H1 (cell line): ENCODE data around the gene CALM3. TPM values are rescaled to one million over a fixed set of nuclear protein-coding genes. Genes with fewer than 3 reads are reported as not detected.
"Not testable (repeated sequence)": the region's sequence is repeated elsewhere in the genome, so short reads cannot be mapped to it uniquely, and the experiment has no call there.

Experiments used
- CTCF ChIA-PET: fragments of 300-600 bp; sonication (Branson Sonifier 250); formaldehyde crosslinking; loops from one replicate; lab custom pipeline; 2021; ENCODE audit not compliant: partially characterized antibody; lab: Charles Lee
- POLR2A ChIA-PET: fragments of 300-600 bp; sonication (Branson Sonifier 250); formaldehyde crosslinking; loops from one replicate; lab custom pipeline; 2021; ENCODE audit warnings: inconsistent platforms; ENCODE audit not compliant: partially characterized antibody; lab: Charles Lee
- DNase-seq, 2 experiments: peaks; one replicate each; pipeline versions ENCODE4 v3.0.0 to v3.0.0-alpha.2; 2010 to 2022; ENCODE audit warnings: low spot score in 2 of 2, low read depth in 1 of 2, mixed read lengths in 1 of 2
- FAIRE-seq: peaks from 2 replicates; lab custom pipeline; 2011; peaks lifted over from hg19 to GRCh38; lab: Jason Lieb, UNC
- H2AFZ ChIP-seq: 2 replicates; pipeline ENCODE4 v1.8.1; 2012; ENCODE audit warnings: low read length, inconsistent platforms
- H2AK5ac ChIP-seq: 2 replicates; pipeline ENCODE4 v1.6.1; 2013; ENCODE audit warnings: low read depth, low read length
- H2BK120ac ChIP-seq: replicated peaks from 2 replicates; pipeline ENCODE3; 2013; ENCODE audit warnings: low read depth, low read length, inconsistent platforms
- H2BK12ac ChIP-seq: 2 replicates; pipeline ENCODE4 v1.6.1; 2013; ENCODE audit warnings: low read depth, low read length
- H2BK15ac ChIP-seq: 2 replicates; pipeline ENCODE4 v1.6.1; 2013; ENCODE audit warnings: low read length
- H2BK20ac ChIP-seq: 2 replicates; pipeline ENCODE4 v1.6.1; 2013; ENCODE audit warnings: low read length
- H2BK5ac ChIP-seq: 2 replicates; pipeline ENCODE4 v1.6.1; 2013; ENCODE audit warnings: low read depth, low read length
- H3K14ac ChIP-seq: 2 replicates; pipeline ENCODE4 v1.6.1; 2013; ENCODE audit warnings: inconsistent platforms; ENCODE audit not compliant: insufficient read length
- H3K18ac ChIP-seq: 2 replicates; pipeline ENCODE4 v1.6.1; 2013; ENCODE audit warnings: low read length; ENCODE audit errors: extremely low read depth
- H3K23ac ChIP-seq: 2 replicates; pipeline ENCODE4 v1.6.1; 2013; ENCODE audit warnings: inconsistent platforms; ENCODE audit not compliant: insufficient read length
- H3K23me2 ChIP-seq: 2 replicates; pipeline ENCODE4 v1.6.1; 2013; ENCODE audit warnings: low read depth, low read length
- H3K27ac ChIP-seq: 2 replicates; pipeline ENCODE4 v1.6.1; 2011; ENCODE audit warnings: low read depth, low read length, inconsistent platforms
- H3K27me3 ChIP-seq, 4 experiments: replicated peaks in 1 of 4; 1 replicate in 1 of 4; 2 replicates in 3 of 4; pipeline versions ENCODE4 v1.6.1 to v1.8.1; 2011 to 2013; ENCODE audit warnings: low read length in 3 of 4, mild to moderate bottlenecking in 3 of 4, inconsistent platforms in 2 of 4, mixed read lengths in 2 of 4, moderate library complexity in 1 of 4; ENCODE audit not compliant: control insufficient read depth in 3 of 4, insufficient read depth in 3 of 4; ENCODE audit errors: extremely low read depth in 1 of 4
- H3K36me3 ChIP-seq, 4 experiments: 2 replicates each; pipeline versions ENCODE4 v1.6.1 to v1.8.1; 2011 to 2013; ENCODE audit warnings: mild to moderate bottlenecking in 4 of 4, low read length in 3 of 4, moderate library complexity in 2 of 4, control low read depth in 1 of 4, inconsistent platforms in 1 of 4; ENCODE audit not compliant: insufficient read depth in 4 of 4, control insufficient read depth in 2 of 4
- H3K4ac ChIP-seq: replicated peaks from 2 replicates; pipeline ENCODE3; 2013; ENCODE audit warnings: low read length, low read depth, mixed read lengths, inconsistent platforms; ENCODE audit not compliant: insufficient read length
- H3K4me1 ChIP-seq, 4 experiments: replicated peaks in 1 of 4; 1 replicate in 1 of 4; 2 replicates in 3 of 4; pipeline versions ENCODE4 v1.6.1 to v1.8.1; 2011 to 2013; ENCODE audit warnings: low read length in 3 of 4, inconsistent platforms in 2 of 4, mixed read lengths in 1 of 4; ENCODE audit not compliant: insufficient read depth in 4 of 4, control insufficient read depth in 3 of 4
- H3K4me2 ChIP-seq, 2 experiments: 2 replicates each; pipeline versions ENCODE4 v1.6.1 to v1.8.1; 2011 to 2013; ENCODE audit warnings: low read depth in 2 of 2, low read length in 2 of 2, control low read depth in 1 of 2, inconsistent platforms in 1 of 2, mild to moderate bottlenecking in 1 of 2; ENCODE audit not compliant: insufficient read depth in 1 of 2
- H3K4me3 ChIP-seq, 4 experiments: fragments of 200-600, 300-600 bp in 1 of 4; sonication (generic), shearing (Covaris generic), sonication (Bioruptor Twin) in 1 of 4; 2 replicates each; pipeline versions ENCODE4 v1.5.1 to v1.8.1; 2011 to 2016; ENCODE audit warnings: low read length in 4 of 4, low read depth in 3 of 4, control low read depth in 2 of 4, inconsistent platforms in 2 of 4, mild to moderate bottlenecking in 2 of 4, mixed read lengths in 1 of 4, moderate library complexity in 1 of 4; ENCODE audit not compliant: insufficient read depth in 2 of 4; ENCODE audit errors: extremely low read depth in 1 of 4
- H3K56ac ChIP-seq: replicated peaks from 2 replicates; pipeline ENCODE3; 2013; ENCODE audit warnings: low read depth, mild to moderate bottlenecking, mixed read lengths, low read length, inconsistent platforms; ENCODE audit not compliant: insufficient read length
- H3K79me1 ChIP-seq: 2 replicates; pipeline ENCODE4 v1.6.1; 2013; ENCODE audit warnings: low read depth, low read length, control low read depth
- H3K79me2 ChIP-seq, 2 experiments: 2 replicates each; pipeline versions ENCODE4 v1.6.1 to v1.8.1; 2012 to 2013; ENCODE audit warnings: low read length in 2 of 2, mild to moderate bottlenecking in 2 of 2, inconsistent platforms in 1 of 2; ENCODE audit not compliant: insufficient read depth in 2 of 2, control insufficient read depth in 1 of 2
- H3K9ac ChIP-seq, 4 experiments: replicated peaks in 1 of 4; 1 replicate in 1 of 4; 2 replicates in 3 of 4; pipeline versions ENCODE4 v1.6.1 to v1.8.1; 2011 to 2013; ENCODE audit warnings: low read depth in 3 of 4, low read length in 3 of 4, control low read depth in 2 of 4, mild to moderate bottlenecking in 2 of 4, moderate library complexity in 2 of 4, inconsistent platforms in 1 of 4; ENCODE audit errors: extremely low read depth in 1 of 4
- H3K9me3 ChIP-seq, 2 experiments: 2 replicates each; pipeline versions ENCODE4 v1.6.1 to v1.8.1; 2012 to 2013; ENCODE audit warnings: mild to moderate bottlenecking in 2 of 2, moderate library complexity in 2 of 2, control low read depth in 1 of 2, inconsistent platforms in 1 of 2, low read depth in 1 of 2, low read length in 1 of 2, mixed read lengths in 1 of 2; ENCODE audit not compliant: insufficient read depth in 2 of 2
- H4K20me1 ChIP-seq, 2 experiments: replicated peaks in 1 of 2; 2 replicates each; pipeline versions ENCODE3 to v1.8.1; 2011 to 2013; ENCODE audit warnings: inconsistent platforms in 2 of 2, low read length in 2 of 2, mild to moderate bottlenecking in 1 of 2; ENCODE audit not compliant: insufficient read depth in 2 of 2, control insufficient read depth in 1 of 2
- H4K5ac ChIP-seq: 2 replicates; pipeline ENCODE4 v1.6.1; 2013; ENCODE audit warnings: low read length, low read depth, mixed read lengths, inconsistent platforms; ENCODE audit not compliant: insufficient read length
- H4K8ac ChIP-seq: 2 replicates; pipeline ENCODE4 v1.8.0; 2013; ENCODE audit warnings: mild to moderate bottlenecking, moderate library complexity, low read length, inconsistent platforms; ENCODE audit not compliant: insufficient read depth; ENCODE audit errors: extremely low read depth
- H4K91ac ChIP-seq: replicated peaks from 2 replicates; pipeline ENCODE3; 2013; ENCODE audit warnings: low read length, mixed read lengths, inconsistent platforms; ENCODE audit not compliant: insufficient read length
- WGBS, 2 experiments: shearing (Covaris generic) in 1 of 2; methylation state at CpG; one replicate each; pipeline versions ENCODE4 v1.1.6 to v1.1.7; 2013 to 2015; ENCODE audit warnings: low lambda C conversion rate in 2 of 2, mixed read lengths in 2 of 2, inconsistent platforms in 1 of 2, low coverage in 1 of 2, missing lambda C conversion rate in 1 of 2; ENCODE audit not compliant: insufficient replicate concordance in 2 of 2, insufficient coverage in 1 of 2, insufficient read length in 1 of 2; ENCODE audit errors: extremely low coverage in 1 of 2, missing lambda C conversion rate in 1 of 2; 5-methylcytosine and 5-hydroxymethylcytosine counted together
- polyA plus RNA-seq, 7 experiments: library from polyadenylated mRNA; depleted of rRNA in 3 of 7; stranded (reverse) in 5 of 7; unstranded in 2 of 7; fragments of >200 nt in 5 of 7; fragments of 200-250 nt in 2 of 7; gene quantifications; 1 replicate in 5 of 7; 2 replicates in 1 of 7; 4 replicates in 1 of 7; pipeline versions ENCODE4 v1.2.1 to v1.2.3, GENCODE V29; 2011 to 2013; ENCODE audit warnings: missing spikeins in 2 of 7, mixed read lengths in 2 of 7
- total RNA-seq: library from RNA; stranded (reverse); fragmentation: NEBNext Ultra II Directional; extraction: Animal tissue kit (Norgen Biotek cat#: 25700); gene quantifications from 2 replicates; pipeline ENCODE4 v1.2.1, GENCODE V29; 2021

CALM3 gene
- total and polyA plus RNA-seq, 2 of the 8 experiments (the other 6 are each of a cell fraction or from before 2014, with no cell fraction given): 315 to 326 TPM

GRCh38 chr19:46556471-46556870, 44.7 kb upstream of the CALM3 start:
- H3K4me1 ChIP-seq, H3K9ac ChIP-seq, H3K27ac ChIP-seq, H3K14ac ChIP-seq, H3K4me3 ChIP-seq, H3K36me3 ChIP-seq, H2AK5ac ChIP-seq, H4K91ac ChIP-seq, H2BK12ac ChIP-seq, H2BK5ac ChIP-seq, H3K56ac ChIP-seq, H2BK15ac ChIP-seq, H3K79me2 ChIP-seq, H3K23ac ChIP-seq, FAIRE-seq, H4K20me1 ChIP-seq, H3K18ac ChIP-seq, H3K4me2 ChIP-seq, H3K4ac ChIP-seq, H3K23me2 ChIP-seq, H3K79me1 ChIP-seq, DNase-seq, H2AFZ ChIP-seq, H2BK20ac ChIP-seq, H3K9me3 ChIP-seq, H3K27me3 ChIP-seq, H4K8ac ChIP-seq, H4K5ac ChIP-seq, H2BK120ac ChIP-seq: not testable (repeated sequence)
- CTCF ChIA-PET: interaction anchor here (1.0 to 1.7 kb wide), 2 partner anchors 14 to 16 kb away, joined by 3 to 4 read pairs; no protein-coding TSS in a partner anchor
- POLR2A ChIA-PET: interaction anchor here (0.7 to 0.9 kb wide), 2 partner anchors 45 to 1237 kb away, joined by 3 read pairs; partner anchors contain the start of gene CALM3
- WGBS, 2 experiments: 76% methylated on average over 5 of the region's 5 CpGs; no CpG with 5 or more reads in 1 of the 2 experiments
